Kidney (tissue), 14 donors: ENCODE results near the gene LHPP. TPM values are rescaled to one million over a fixed set of nuclear protein-coding genes. Genes with fewer than 3 reads are reported as not detected.

Experiments
- DNase-seq, 5 donors: peaks; one replicate each; pipeline ENCODE4 v3.0.0-alpha.2; 2013 to 2020
- FAIRE-seq: peaks from 2 replicates; lab custom pipeline; 2012; peaks lifted over from hg19 to GRCh38; lab: Jason Lieb, UNC
- H3K27ac ChIP-seq, 2 donors: one replicate each; pipeline ENCODE4 v1.7.0; 2013; ENCODE audit warnings: low read depth in 2 of 2, low read length in 2 of 2, inconsistent platforms in 1 of 2
- H3K27me3 ChIP-seq: one replicate; pipeline ENCODE4 v1.7.1; 2013; ENCODE audit warnings: low read length, inconsistent platforms; ENCODE audit not compliant: control insufficient read depth, insufficient read depth
- H3K36me3 ChIP-seq, 3 donors: one replicate each; pipeline versions ENCODE4 v1.7.0 to v1.7.1; 2013; ENCODE audit warnings: low read length in 3 of 3, control low read depth in 1 of 3, inconsistent platforms in 1 of 3; ENCODE audit not compliant: insufficient read depth in 3 of 3, control insufficient read depth in 2 of 3
- H3K4me1 ChIP-seq, 3 donors: one replicate each; pipeline versions ENCODE4 v1.7.0 to v1.7.1; 2013; ENCODE audit warnings: low read length in 3 of 3, inconsistent platforms in 1 of 3, low read depth in 1 of 3; ENCODE audit not compliant: control insufficient read depth in 2 of 3, insufficient read depth in 2 of 3
- H3K4me3 ChIP-seq, 3 donors: one replicate each; pipeline versions ENCODE4 v1.7.0 to v1.8.1; 2013; ENCODE audit warnings: low read length in 3 of 3, control low read depth in 1 of 3, inconsistent platforms in 1 of 3
- H3K9ac ChIP-seq, 3 donors: one replicate each; pipeline versions ENCODE4 v1.7.0 to v1.7.1; 2013; ENCODE audit warnings: low read length in 3 of 3, control low read depth in 1 of 3, inconsistent platforms in 1 of 3
- H3K9me3 ChIP-seq, 3 donors: one replicate each; pipeline versions ENCODE4 v1.7.0 to v1.7.1; 2013; ENCODE audit warnings: low read length in 3 of 3, control low read depth in 1 of 3, inconsistent platforms in 1 of 3; ENCODE audit not compliant: control insufficient read depth in 2 of 3, insufficient read depth in 1 of 3
- intact Hi-C: fragments of 100-400 bp; cut with DNase I; formaldehyde crosslinking; loops from one replicate; pipeline ENCODE4 v1.11.1; 2022
- polyA plus RNA-seq: library from polyadenylated mRNA; stranded (reverse); fragments of 350-450 nt; fragmentation: Illumina TruSeq; extraction: RNeasy Lipid Tissue Mini Kit (QIAGEN cat#74804); gene quantifications from one replicate; pipeline ENCODE4 v1.2.3, GENCODE V29; 2014; ENCODE audit warnings: low read depth, low replicate concordance; ENCODE audit not compliant: insufficient read depth
- total RNA-seq: library from RNA; stranded (reverse); fragmentation: NEBNext Ultra II Directional; extraction: Animal tissue kit (Norgen Biotek cat#: 25700); gene quantifications from one replicate; pipeline ENCODE4 v1.2.1, GENCODE V29; 2021
- TF ChIP-seq, protein P1 (sequence below): IDR thresholded peaks from 3 replicates; pipeline ENCODE4 v1.5.1; 2012; ENCODE audit warnings: mild to moderate bottlenecking, moderate library complexity, borderline replicate concordance; ENCODE audit not compliant: insufficient read depth; ENCODE audit errors: extremely low read depth
- donor health status: control.
- donor health status: control.
- donor health status: control.
- donor health status: control.
- donor health status: control.
- donor health status: DM: yes; HTN: yes; CAD: no.
- donor health status: Normal renal cell carcinoma (clear cell type).

LHPP gene
- total and polyA plus RNA-seq, 2 donors from 2014 or later = 16.6 to 52.5 TPM

DNA sequence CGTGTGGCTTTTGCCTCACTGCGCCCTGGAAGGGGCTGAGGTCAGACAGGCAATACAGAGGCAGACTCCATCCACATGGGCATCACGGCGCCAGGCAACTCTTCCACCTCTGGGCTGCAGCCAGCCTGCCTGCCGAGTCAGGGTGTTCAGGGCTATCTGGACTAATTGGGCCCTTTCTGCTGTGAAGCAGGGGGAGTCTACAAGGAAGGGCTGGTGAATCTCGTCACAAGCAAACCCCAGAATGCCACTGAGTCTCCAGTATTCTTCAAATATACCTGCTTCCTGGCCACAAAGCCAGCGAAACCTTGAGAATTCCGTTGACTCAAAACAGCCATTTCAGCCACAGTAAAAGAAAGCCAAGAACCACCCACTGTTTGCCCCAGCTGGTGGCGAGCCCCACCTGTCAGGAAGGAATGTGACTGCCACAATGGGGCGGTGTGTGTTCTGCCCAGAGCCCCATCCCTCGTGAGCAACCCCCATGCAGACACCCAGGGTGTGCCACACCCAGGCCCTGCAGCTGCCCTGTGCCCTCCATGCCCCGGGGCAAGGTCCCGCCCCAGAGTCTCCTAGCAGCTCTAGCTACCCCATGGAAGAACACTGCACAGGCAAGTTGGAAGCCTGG is 165.2 kb downstream of the LHPP start:
- TF ChIP-seq, protein P1, sequence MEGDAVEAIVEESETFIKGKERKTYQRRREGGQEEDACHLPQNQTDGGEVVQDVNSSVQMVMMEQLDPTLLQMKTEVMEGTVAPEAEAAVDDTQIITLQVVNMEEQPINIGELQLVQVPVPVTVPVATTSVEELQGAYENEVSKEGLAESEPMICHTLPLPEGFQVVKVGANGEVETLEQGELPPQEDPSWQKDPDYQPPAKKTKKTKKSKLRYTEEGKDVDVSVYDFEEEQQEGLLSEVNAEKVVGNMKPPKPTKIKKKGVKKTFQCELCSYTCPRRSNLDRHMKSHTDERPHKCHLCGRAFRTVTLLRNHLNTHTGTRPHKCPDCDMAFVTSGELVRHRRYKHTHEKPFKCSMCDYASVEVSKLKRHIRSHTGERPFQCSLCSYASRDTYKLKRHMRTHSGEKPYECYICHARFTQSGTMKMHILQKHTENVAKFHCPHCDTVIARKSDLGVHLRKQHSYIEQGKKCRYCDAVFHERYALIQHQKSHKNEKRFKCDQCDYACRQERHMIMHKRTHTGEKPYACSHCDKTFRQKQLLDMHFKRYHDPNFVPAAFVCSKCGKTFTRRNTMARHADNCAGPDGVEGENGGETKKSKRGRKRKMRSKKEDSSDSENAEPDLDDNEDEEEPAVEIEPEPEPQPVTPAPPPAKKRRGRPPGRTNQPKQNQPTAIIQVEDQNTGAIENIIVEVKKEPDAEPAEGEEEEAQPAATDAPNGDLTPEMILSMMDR = no peak
- DNase-seq (no peak), FAIRE-seq (no peak)
- H3K27me3 ChIP-seq = no peaks in the 10 kb centered on the region
- intact Hi-C loops = no loop called here
- no peaks in the 10 kb centered on the region for H3K9me3 ChIP-seq
- H3K36me3 ChIP-seq = peaks cover 0 to 4% (median 0%) of the 10 kb centered on the region in 3 donors
- no peak overlapping the region for H3K27ac ChIP-seq
- H3K9ac ChIP-seq = no peak overlapping the region
- peaks cover 0 to 28% (median 12%) of the 10 kb centered on the region in 3 donors for H3K4me1 ChIP-seq
- H3K4me3 ChIP-seq = no peak overlapping the region

- intact Hi-C loops = no loop called here
- Histone ChIP-seq H3K9me3 (no peaks in the 10 kb centered on the region), H3K4me1 (peaks cover 0 to 34% (median 12%) of the 10 kb centered on the region in 3 donors), H3K36me3 (peaks cover 0 to 2% (median 0%) of the 10 kb centered on the region in 3 donors), H3K27me3 (no peaks in the 10 kb centered on the region), H3K27ac (peak overlapping the region in 1 of 2 donors; percentile 8), H3K9ac (peak overlapping the region in 1 of 3 donors; percentile 17), H3K4me3 (no peak overlapping the region)
- TF ChIP-seq, protein P1 = no peak
- FAIRE-seq (no peak), DNase-seq (peak in 3 of 5 donors; percentile 45 to 56 (median 53))
Observed at GRCh38 chr10:124627866-124628675, 166.4 kb downstream of the LHPP start.

DNA sequence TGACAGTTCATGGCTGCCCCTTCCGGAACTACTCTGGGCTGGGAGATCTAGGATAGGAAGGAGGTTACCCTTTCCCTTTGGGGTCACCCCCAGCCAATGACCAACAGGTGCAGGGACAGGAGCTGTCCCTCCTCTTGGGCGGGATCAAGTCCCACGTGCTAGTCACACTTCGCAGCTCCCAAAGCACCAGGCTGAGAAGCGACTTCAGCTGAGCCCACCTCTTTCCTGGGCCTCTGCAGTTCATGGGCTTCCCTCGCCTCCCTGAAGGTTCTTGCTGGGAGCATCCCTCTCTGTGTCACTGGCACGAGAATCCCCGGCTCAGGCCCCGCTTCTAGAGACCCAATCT is 167.0 kb downstream of the LHPP start:
- FAIRE-seq (no peak), DNase-seq (peak in 1 of 5 donors; percentile 52)
- no peak overlapping the region for H3K4me3 ChIP-seq
- H3K4me1 ChIP-seq = peaks cover 0 to 34% (median 12%) of the 10 kb centered on the region in 3 donors
- H3K27me3 ChIP-seq = no peaks in the 10 kb centered on the region
- no peak overlapping the region for H3K9ac ChIP-seq
- H3K9me3 ChIP-seq = no peaks in the 10 kb centered on the region
- peaks cover 0 to 2% (median 0%) of the 10 kb centered on the region in 3 donors for H3K36me3 ChIP-seq
- intact Hi-C loops = no loop called here
- H3K27ac ChIP-seq = peak overlapping the region in 1 of 2 donors; percentile 8
- TF ChIP-seq, protein P1 = no peak
